H1 (cell line): ENCODE results near the gene SERPINB5. TPM values are rescaled to one million over a fixed set of nuclear protein-coding genes. Genes with fewer than 3 reads are reported as not detected.

ENCODE experiments used
- CTCF ChIA-PET: fragments of 300-600 bp; sonication (Branson Sonifier 250); formaldehyde crosslinking; loops from one replicate; lab custom pipeline; 2021; ENCODE audit not compliant: partially characterized antibody; lab: Charles Lee
- POLR2A ChIA-PET: fragments of 300-600 bp; sonication (Branson Sonifier 250); formaldehyde crosslinking; loops from one replicate; lab custom pipeline; 2021; ENCODE audit warnings: inconsistent platforms; ENCODE audit not compliant: partially characterized antibody; lab: Charles Lee
- DNase-seq, 2 experiments: peaks; one replicate each; pipeline versions ENCODE4 v3.0.0 to v3.0.0-alpha.2; 2010 to 2022; ENCODE audit warnings: low spot score in 2 of 2, low read depth in 1 of 2, mixed read lengths in 1 of 2
- FAIRE-seq: peaks from 2 replicates; lab custom pipeline; 2011; peaks lifted over from hg19 to GRCh38; lab: Jason Lieb, UNC
- H2AFZ ChIP-seq: 2 replicates; pipeline ENCODE4 v1.8.1; 2012; ENCODE audit warnings: low read length, inconsistent platforms
- H2AK5ac ChIP-seq: 2 replicates; pipeline ENCODE4 v1.6.1; 2013; ENCODE audit warnings: low read depth, low read length
- H2BK120ac ChIP-seq: replicated peaks from 2 replicates; pipeline ENCODE3; 2013; ENCODE audit warnings: low read depth, low read length, inconsistent platforms
- H2BK12ac ChIP-seq: 2 replicates; pipeline ENCODE4 v1.6.1; 2013; ENCODE audit warnings: low read depth, low read length
- H2BK15ac ChIP-seq: 2 replicates; pipeline ENCODE4 v1.6.1; 2013; ENCODE audit warnings: low read length
- H2BK20ac ChIP-seq: 2 replicates; pipeline ENCODE4 v1.6.1; 2013; ENCODE audit warnings: low read length
- H2BK5ac ChIP-seq: 2 replicates; pipeline ENCODE4 v1.6.1; 2013; ENCODE audit warnings: low read depth, low read length
- H3K14ac ChIP-seq: 2 replicates; pipeline ENCODE4 v1.6.1; 2013; ENCODE audit warnings: inconsistent platforms; ENCODE audit not compliant: insufficient read length
- H3K18ac ChIP-seq: 2 replicates; pipeline ENCODE4 v1.6.1; 2013; ENCODE audit warnings: low read length; ENCODE audit errors: extremely low read depth
- H3K23ac ChIP-seq: 2 replicates; pipeline ENCODE4 v1.6.1; 2013; ENCODE audit warnings: inconsistent platforms; ENCODE audit not compliant: insufficient read length
- H3K23me2 ChIP-seq: 2 replicates; pipeline ENCODE4 v1.6.1; 2013; ENCODE audit warnings: low read depth, low read length
- H3K27ac ChIP-seq: 2 replicates; pipeline ENCODE4 v1.6.1; 2011; ENCODE audit warnings: low read depth, low read length, inconsistent platforms
- H3K27me3 ChIP-seq, 4 experiments: replicated peaks in 1 of 4; 1 replicate in 1 of 4; 2 replicates in 3 of 4; pipeline versions ENCODE4 v1.6.1 to v1.8.1; 2011 to 2013; ENCODE audit warnings: low read length in 3 of 4, mild to moderate bottlenecking in 3 of 4, inconsistent platforms in 2 of 4, mixed read lengths in 2 of 4, moderate library complexity in 1 of 4; ENCODE audit not compliant: control insufficient read depth in 3 of 4, insufficient read depth in 3 of 4; ENCODE audit errors: extremely low read depth in 1 of 4
- H3K36me3 ChIP-seq, 4 experiments: 2 replicates each; pipeline versions ENCODE4 v1.6.1 to v1.8.1; 2011 to 2013; ENCODE audit warnings: mild to moderate bottlenecking in 4 of 4, low read length in 3 of 4, moderate library complexity in 2 of 4, control low read depth in 1 of 4, inconsistent platforms in 1 of 4; ENCODE audit not compliant: insufficient read depth in 4 of 4, control insufficient read depth in 2 of 4
- H3K4ac ChIP-seq: replicated peaks from 2 replicates; pipeline ENCODE3; 2013; ENCODE audit warnings: low read length, low read depth, mixed read lengths, inconsistent platforms; ENCODE audit not compliant: insufficient read length
- H3K4me1 ChIP-seq, 4 experiments: replicated peaks in 1 of 4; 1 replicate in 1 of 4; 2 replicates in 3 of 4; pipeline versions ENCODE4 v1.6.1 to v1.8.1; 2011 to 2013; ENCODE audit warnings: low read length in 3 of 4, inconsistent platforms in 2 of 4, mixed read lengths in 1 of 4; ENCODE audit not compliant: insufficient read depth in 4 of 4, control insufficient read depth in 3 of 4
- H3K4me2 ChIP-seq, 2 experiments: 2 replicates each; pipeline versions ENCODE4 v1.6.1 to v1.8.1; 2011 to 2013; ENCODE audit warnings: low read depth in 2 of 2, low read length in 2 of 2, control low read depth in 1 of 2, inconsistent platforms in 1 of 2, mild to moderate bottlenecking in 1 of 2; ENCODE audit not compliant: insufficient read depth in 1 of 2
- H3K4me3 ChIP-seq, 4 experiments: fragments of 200-600, 300-600 bp in 1 of 4; sonication (generic), shearing (Covaris generic), sonication (Bioruptor Twin) in 1 of 4; 2 replicates each; pipeline versions ENCODE4 v1.5.1 to v1.8.1; 2011 to 2016; ENCODE audit warnings: low read length in 4 of 4, low read depth in 3 of 4, control low read depth in 2 of 4, inconsistent platforms in 2 of 4, mild to moderate bottlenecking in 2 of 4, mixed read lengths in 1 of 4, moderate library complexity in 1 of 4; ENCODE audit not compliant: insufficient read depth in 2 of 4; ENCODE audit errors: extremely low read depth in 1 of 4
- H3K56ac ChIP-seq: replicated peaks from 2 replicates; pipeline ENCODE3; 2013; ENCODE audit warnings: low read depth, mild to moderate bottlenecking, mixed read lengths, low read length, inconsistent platforms; ENCODE audit not compliant: insufficient read length
- H3K79me1 ChIP-seq: 2 replicates; pipeline ENCODE4 v1.6.1; 2013; ENCODE audit warnings: low read depth, low read length, control low read depth
- H3K79me2 ChIP-seq, 2 experiments: 2 replicates each; pipeline versions ENCODE4 v1.6.1 to v1.8.1; 2012 to 2013; ENCODE audit warnings: low read length in 2 of 2, mild to moderate bottlenecking in 2 of 2, inconsistent platforms in 1 of 2; ENCODE audit not compliant: insufficient read depth in 2 of 2, control insufficient read depth in 1 of 2
- H3K9ac ChIP-seq, 4 experiments: replicated peaks in 1 of 4; 1 replicate in 1 of 4; 2 replicates in 3 of 4; pipeline versions ENCODE4 v1.6.1 to v1.8.1; 2011 to 2013; ENCODE audit warnings: low read depth in 3 of 4, low read length in 3 of 4, control low read depth in 2 of 4, mild to moderate bottlenecking in 2 of 4, moderate library complexity in 2 of 4, inconsistent platforms in 1 of 4; ENCODE audit errors: extremely low read depth in 1 of 4
- H3K9me3 ChIP-seq, 2 experiments: 2 replicates each; pipeline versions ENCODE4 v1.6.1 to v1.8.1; 2012 to 2013; ENCODE audit warnings: mild to moderate bottlenecking in 2 of 2, moderate library complexity in 2 of 2, control low read depth in 1 of 2, inconsistent platforms in 1 of 2, low read depth in 1 of 2, low read length in 1 of 2, mixed read lengths in 1 of 2; ENCODE audit not compliant: insufficient read depth in 2 of 2
- H4K20me1 ChIP-seq, 2 experiments: replicated peaks in 1 of 2; 2 replicates each; pipeline versions ENCODE3 to v1.8.1; 2011 to 2013; ENCODE audit warnings: inconsistent platforms in 2 of 2, low read length in 2 of 2, mild to moderate bottlenecking in 1 of 2; ENCODE audit not compliant: insufficient read depth in 2 of 2, control insufficient read depth in 1 of 2
- H4K5ac ChIP-seq: 2 replicates; pipeline ENCODE4 v1.6.1; 2013; ENCODE audit warnings: low read length, low read depth, mixed read lengths, inconsistent platforms; ENCODE audit not compliant: insufficient read length
- H4K8ac ChIP-seq: 2 replicates; pipeline ENCODE4 v1.8.0; 2013; ENCODE audit warnings: mild to moderate bottlenecking, moderate library complexity, low read length, inconsistent platforms; ENCODE audit not compliant: insufficient read depth; ENCODE audit errors: extremely low read depth
- H4K91ac ChIP-seq: replicated peaks from 2 replicates; pipeline ENCODE3; 2013; ENCODE audit warnings: low read length, mixed read lengths, inconsistent platforms; ENCODE audit not compliant: insufficient read length
- BRCA1 ChIP-seq: IDR thresholded peaks from 2 replicates; pipeline ENCODE4 v1.6.1; 2012; ENCODE audit warnings: low read depth, low read length, improper control_type of control experiment
- EGR1 ChIP-seq: IDR thresholded peaks from 2 replicates; pipeline ENCODE4 v1.6.1; 2011; ENCODE audit warnings: low read depth, low read length, borderline replicate concordance
- FOSL1 ChIP-seq: IDR thresholded peaks from 2 replicates; pipeline ENCODE4 v1.6.1; 2011; ENCODE audit warnings: mild to moderate bottlenecking, low read depth, low read length, moderate library complexity; ENCODE audit not compliant: insufficient read depth
- JUN ChIP-seq: IDR thresholded peaks from 2 replicates; pipeline ENCODE4 v1.6.1; 2011; ENCODE audit warnings: low read depth, mild to moderate bottlenecking, improper control_type of control experiment, low read length
- KDM1A ChIP-seq: fragments of 200-600, 300-600 bp; sonication (generic); IDR thresholded peaks from 2 replicates; pipeline ENCODE4 v1.7.1; 2016; ENCODE audit warnings: mild to moderate bottlenecking, low read length, borderline replicate concordance
- KDM5A ChIP-seq: fragments of 200-600 bp; IDR thresholded peaks from 2 replicates; pipeline ENCODE4 v1.7.1; 2012; ENCODE audit warnings: mild to moderate bottlenecking, low read length, inconsistent platforms, mixed read lengths
- PHF8 ChIP-seq: fragments of 200-600 bp; sonication (generic); conservative IDR thresholded peaks from 2 replicates; pipeline ENCODE4 v1.7.1; 2012; ENCODE audit warnings: low read depth, mild to moderate bottlenecking, inconsistent platforms, low read length, moderate library complexity
- SUZ12 ChIP-seq: fragments of 200-600 bp; sonication (generic); IDR thresholded peaks from 2 replicates; pipeline ENCODE4 v1.6.1; 2012; ENCODE audit warnings: mild to moderate bottlenecking, inconsistent platforms, low read length, moderate library complexity, mixed read lengths
- TAF1 ChIP-seq: IDR thresholded peaks from 2 replicates; pipeline ENCODE4 v1.6.1; 2011; ENCODE audit warnings: mild to moderate bottlenecking, low read depth, low read length
- TAF7 ChIP-seq: optimal IDR thresholded peaks from 2 replicates; pipeline ENCODE3; 2011; ENCODE audit warnings: low read depth, mild to moderate bottlenecking, inconsistent platforms, low read length, moderate library complexity, borderline replicate concordance
- YY1 ChIP-seq: IDR thresholded peaks from 2 replicates; pipeline ENCODE4 v1.6.1; 2011; ENCODE audit warnings: low read depth, mild to moderate bottlenecking, low read length
- ZNF274 ChIP-seq: IDR thresholded peaks from 2 replicates; pipeline ENCODE4 v1.7.0; 2012; ENCODE audit warnings: low read length, borderline replicate concordance; ENCODE audit errors: extremely low read depth
- WGBS, 2 experiments: shearing (Covaris generic) in 1 of 2; methylation state at CpG; one replicate each; pipeline versions ENCODE4 v1.1.6 to v1.1.7; 2013 to 2015; ENCODE audit warnings: low lambda C conversion rate in 2 of 2, mixed read lengths in 2 of 2, inconsistent platforms in 1 of 2, low coverage in 1 of 2, missing lambda C conversion rate in 1 of 2; ENCODE audit not compliant: insufficient replicate concordance in 2 of 2, insufficient coverage in 1 of 2, insufficient read length in 1 of 2; ENCODE audit errors: extremely low coverage in 1 of 2, missing lambda C conversion rate in 1 of 2; 5-methylcytosine and 5-hydroxymethylcytosine counted together
- polyA plus RNA-seq, 7 experiments: library from polyadenylated mRNA; depleted of rRNA in 3 of 7; stranded (reverse) in 5 of 7; unstranded in 2 of 7; fragments of >200 nt in 5 of 7; fragments of 200-250 nt in 2 of 7; gene quantifications; 1 replicate in 5 of 7; 2 replicates in 1 of 7; 4 replicates in 1 of 7; pipeline versions ENCODE4 v1.2.1 to v1.2.3, GENCODE V29; 2011 to 2013; ENCODE audit warnings: missing spikeins in 2 of 7, mixed read lengths in 2 of 7
- total RNA-seq: library from RNA; stranded (reverse); fragmentation: NEBNext Ultra II Directional; extraction: Animal tissue kit (Norgen Biotek cat#: 25700); gene quantifications from 2 replicates; pipeline ENCODE4 v1.2.1, GENCODE V29; 2021

Gene SERPINB5
- total and polyA plus RNA-seq, 2 of the 8 experiments (the other 6 are each of a cell fraction or from before 2014, with no cell fraction given) = 0.03 TPM; not detected in 1

DNA sequence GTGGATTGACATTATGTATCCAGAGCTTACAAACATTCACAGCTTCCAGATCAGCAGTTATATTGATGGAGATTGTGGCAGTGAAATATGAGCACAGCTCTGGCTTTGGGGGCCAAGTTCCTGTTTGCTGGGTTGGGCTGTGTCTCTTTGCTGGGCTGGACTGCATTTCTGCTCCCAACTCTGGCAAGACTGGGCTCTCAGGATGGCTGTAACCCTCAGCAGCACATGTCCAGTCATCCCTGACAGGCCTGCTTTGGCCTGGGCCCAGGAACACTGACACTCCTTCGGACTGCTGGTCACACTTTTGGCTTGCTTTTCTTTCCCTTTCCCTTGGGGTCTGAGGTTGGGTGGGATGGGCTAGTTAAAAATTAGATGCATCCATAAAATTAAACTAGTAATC, 36.5 kb upstream of the SERPINB5 start:
- H3K9me3 ChIP-seq = no peaks in the 10 kb centered on the region
- no peak overlapping the region for H2BK20ac ChIP-seq
- ChIA-PET CTCF (interaction anchor here (0.9 to 4.6 kb wide), 19 partner anchors 10 to 523 kb away, joined by 3 to 35 read pairs (median 5); no protein-coding TSS in a partner anchor), POLR2A (interaction anchor here (0.6 to 1.1 kb wide), 2 partner anchors 18 to 78 kb away, joined by 3 to 6 read pairs; partner anchors contain the start of gene VPS4B)
- no peak for DNase-seq
- H2BK12ac ChIP-seq = no peak overlapping the region
- H3K4ac ChIP-seq = no peak overlapping the region
- H2AFZ ChIP-seq = no peak overlapping the region
- H3K14ac ChIP-seq = no peak overlapping the region
- 100% methylated on average over 1 of the region's 1 CpG; no CpG with 5 or more reads in 1 of the 2 experiments for WGBS, 2 experiments
- FAIRE-seq = no peak
- H4K91ac ChIP-seq = no peak overlapping the region
- no peak overlapping the region for H3K18ac ChIP-seq
- no peak overlapping the region for H4K8ac ChIP-seq
- no peak overlapping the region for H3K23ac ChIP-seq
- no peaks in the 10 kb centered on the region for H3K23me2 ChIP-seq
- no peaks in the 10 kb centered on the region for H3K36me3 ChIP-seq
- TF ChIP-seq SUZ12 (no peak), KDM1A (no peak), PHF8 (no peak), EGR1 (no peak), YY1 (no peak), FOSL1 (no peak), BRCA1 (no peak), JUN (no peak), TAF7 (no peak), KDM5A (no peak), ZNF274 (no peak), TAF1 (no peak)
- no peaks in the 10 kb centered on the region for H3K79me1 ChIP-seq
- H2BK5ac ChIP-seq = no peak overlapping the region
- no peak overlapping the region for H2AK5ac ChIP-seq
- no peak overlapping the region for H3K4me2 ChIP-seq
- H3K79me2 ChIP-seq = no peaks in the 10 kb centered on the region
- no peak overlapping the region for H3K4me3 ChIP-seq
- H3K4me1 ChIP-seq = no peaks in the 10 kb centered on the region
- no peak overlapping the region for H3K9ac ChIP-seq
- H4K20me1 ChIP-seq = peaks cover 0 to 2% of the 10 kb centered on the region in 2 experiments
- H2BK15ac ChIP-seq = no peak overlapping the region
- no peaks in the 10 kb centered on the region for H3K27me3 ChIP-seq
- H2BK120ac ChIP-seq = no peak overlapping the region
- H4K5ac ChIP-seq = no peak overlapping the region
- H3K27ac ChIP-seq = no peak overlapping the region
- no peak overlapping the region for H3K56ac ChIP-seq
